Neural crest cell (in vitro differentiated cells): ENCODE measurements around the gene HLA-DPB1. TPM values are rescaled to one million over a fixed set of nuclear protein-coding genes. Genes with fewer than 3 reads are reported as not detected.

ENCODE experiments used
- DNase-seq: peaks from one replicate; pipeline ENCODE4 v3.0.0; 2021; ENCODE audit warnings: low read depth, mixed read lengths, low spot score
- H3K27ac Mint-ChIP-seq: one replicate; pipeline ENCODE4 v1.8.0; 2021; ENCODE audit warnings: mild to moderate bottlenecking, mixed read lengths; ENCODE audit not compliant: unreplicated experiment
- H3K27me3 Mint-ChIP-seq: 2 replicates; pipeline ENCODE4 v1.8.0; 2021; ENCODE audit warnings: low read depth, mild to moderate bottlenecking, mixed read lengths
- H3K36me3 Mint-ChIP-seq: 2 replicates; pipeline ENCODE4 v1.8.0; 2021; ENCODE audit warnings: low read depth, mild to moderate bottlenecking, mixed read lengths
- H3K4me1 Mint-ChIP-seq: 2 replicates; pipeline ENCODE4 v1.8.0; 2021; ENCODE audit warnings: mixed read lengths
- H3K4me3 Mint-ChIP-seq: one replicate; pipeline ENCODE4 v1.8.0; 2021; ENCODE audit warnings: mild to moderate bottlenecking, mixed read lengths
- H3K9me3 Mint-ChIP-seq: 2 replicates; pipeline ENCODE4 v1.8.0; 2021; ENCODE audit warnings: mixed read lengths
- CTCF ChIP-seq: fragments of 200-600 bp; sonication (generic); conservative IDR thresholded peaks from 2 replicates; pipeline ENCODE4 v1.5.0; 2021; ENCODE audit warnings: antibody characterized with exemption, mild to moderate bottlenecking
- total RNA-seq: library from RNA; stranded (reverse); gene quantifications from 2 replicates; pipeline ENCODE4 v1.2.1, GENCODE V29; 2021

HLA-DPB1 gene
- total RNA-seq, 1 donor from 2014 or later, result 20.4 TPM

GRCh38 chr6:33120001-33120400 lies 44.2 kb downstream of the HLA-DPB1 start:
- H3K27ac Mint-ChIP-seq, result no peak overlapping the region
- TF ChIP-seq CTCF, result no peak
- H3K36me3 Mint-ChIP-seq, result no peaks in the 10 kb centered on the region
- peaks cover 86% of the 10 kb centered on the region for H3K27me3 Mint-ChIP-seq
- H3K4me1 Mint-ChIP-seq, result peaks cover 15% of the 10 kb centered on the region
- no peak for DNase-seq
- peaks cover 3% of the 10 kb centered on the region for H3K9me3 Mint-ChIP-seq
- no peak overlapping the region for H3K4me3 Mint-ChIP-seq

GRCh38 chr6:33123181-33123580 lies 47.4 kb downstream of the HLA-DPB1 start:
- Mint-ChIP-seq H3K27me3 (peaks cover 70% of the 10 kb centered on the region), H3K4me1 (peaks cover 10% of the 10 kb centered on the region), H3K4me3 (no peak overlapping the region), H3K9me3 (peaks cover 3% of the 10 kb centered on the region), H3K36me3 (no peaks in the 10 kb centered on the region), H3K27ac (no peak overlapping the region)
- DNase-seq, result no peak
- no peak for TF ChIP-seq CTCF

GRCh38 chr6:33123732-33124524 lies 48.1 kb downstream of the HLA-DPB1 start:
- no peaks in the 10 kb centered on the region for H3K36me3 Mint-ChIP-seq
- peaks cover 10% of the 10 kb centered on the region for H3K4me1 Mint-ChIP-seq
- peaks cover 65% of the 10 kb centered on the region for H3K27me3 Mint-ChIP-seq
- no peak overlapping the region for H3K4me3 Mint-ChIP-seq
- peaks cover 3% of the 10 kb centered on the region for H3K9me3 Mint-ChIP-seq
- no peak overlapping the region for H3K27ac Mint-ChIP-seq
- TF ChIP-seq CTCF, result peak; percentile 70
- DNase-seq, result peak; percentile 28

GRCh38 chr6:33124525-33124901 lies 48.7 kb downstream of the HLA-DPB1 start:
- Mint-ChIP-seq H3K9me3 (peaks cover 3% of the 10 kb centered on the region), H3K36me3 (no peaks in the 10 kb centered on the region), H3K4me1 (peaks cover 10% of the 10 kb centered on the region), H3K27ac (no peak overlapping the region), H3K4me3 (no peak overlapping the region), H3K27me3 (peaks cover 63% of the 10 kb centered on the region)
- no peak for TF ChIP-seq CTCF
- DNase-seq, result no peak

- Mint-ChIP-seq H3K27me3 (peaks cover 61% of the 10 kb centered on the region), H3K4me1 (peaks cover 10% of the 10 kb centered on the region), H3K36me3 (no peaks in the 10 kb centered on the region), H3K27ac (no peak overlapping the region), H3K4me3 (no peak overlapping the region), H3K9me3 (peaks cover 3% of the 10 kb centered on the region)
- no peak for DNase-seq
- no peak for TF ChIP-seq CTCF
These were observed 49.2 kb downstream of the HLA-DPB1 start for GRCh38 chr6:33124947-33125346.
